Prostate gland (tissue), 2 donors: ENCODE measurements around the gene MPV17. TPM values are rescaled to one million over a fixed set of nuclear protein-coding genes. Genes with fewer than 3 reads are reported as not detected.

Source experiments
- DNase-seq: peaks from one replicate; pipeline ENCODE4 v3.0.0-alpha.2; 2019; ENCODE audit warnings: low spot score
- H3K27ac ChIP-seq, 2 donors: fragments of 200-600 bp; sonication (generic); 2 replicates each; pipeline ENCODE4 v1.5.1; 2017 to 2019
- H3K27me3 ChIP-seq: fragments of 200-600 bp; sonication (generic); replicated peaks from 2 replicates; pipeline ENCODE4 v1.5.1; 2019; ENCODE audit not compliant: insufficient read depth
- H3K36me3 ChIP-seq, 2 donors: fragments of 200-600 bp; sonication (generic); 1 replicate in 1 of 2; 2 replicates in 1 of 2; pipeline versions ENCODE4 v1.5.1 to v1.8.1; 2017 to 2019
- H3K4me1 ChIP-seq: fragments of 200-600 bp; sonication (generic); replicated peaks from 2 replicates; pipeline ENCODE4 v1.5.1; 2019
- H3K4me3 ChIP-seq, 2 donors: fragments of 200-600 bp; sonication (generic); 2 replicates each; pipeline ENCODE4 v1.5.1; 2017 to 2019
- H3K9me3 ChIP-seq: fragments of 200-600 bp; sonication (generic); 2 replicates; pipeline ENCODE4 v1.5.1; 2017
- CTCF ChIP-seq, 4 experiments: fragments of 200-600 bp in 2 of 4; fragments of 450-650 bp in 2 of 4; sonication (generic) in 2 of 4; IDR thresholded peaks; 1 replicate in 3 of 4; 2 replicates in 1 of 4; pipeline ENCODE4 v1.5.1; 2016 to 2019; ENCODE audit warnings: antibody characterized with exemption in 4 of 4, mild to moderate bottlenecking in 2 of 4, moderate library complexity in 2 of 4
- POLR2A ChIP-seq: fragments of 450-650 bp; IDR thresholded peaks from one replicate; pipeline ENCODE4 v1.6.1; 2016; ENCODE audit warnings: antibody characterized with exemption, mild to moderate bottlenecking
- POLR2AphosphoS5 ChIP-seq: sonication (generic); formaldehyde crosslinking; IDR thresholded peaks from one replicate; pipeline ENCODE4 v1.6.1; 2017; ENCODE audit warnings: antibody characterized with exemption
- WGBS: methylation state at CpG from one replicate; pipeline ENCODE4 v1.1.5; 2018; 5-methylcytosine and 5-hydroxymethylcytosine counted together
- intact Hi-C: fragments of 100-400 bp; cut with DNase I; formaldehyde crosslinking; loops from one replicate; pipeline ENCODE4 v1.14.2; 2022
- total RNA-seq, 2 donors: library from RNA; depleted of rRNA; stranded (reverse); fragments of >200 nt; gene quantifications; one replicate each; pipeline ENCODE4 v1.1.0, GENCODE V29; 2016

Gene MPV17
- total RNA-seq, 2 donors from 2014 or later = 82.5 to 90.3 TPM

DNA sequence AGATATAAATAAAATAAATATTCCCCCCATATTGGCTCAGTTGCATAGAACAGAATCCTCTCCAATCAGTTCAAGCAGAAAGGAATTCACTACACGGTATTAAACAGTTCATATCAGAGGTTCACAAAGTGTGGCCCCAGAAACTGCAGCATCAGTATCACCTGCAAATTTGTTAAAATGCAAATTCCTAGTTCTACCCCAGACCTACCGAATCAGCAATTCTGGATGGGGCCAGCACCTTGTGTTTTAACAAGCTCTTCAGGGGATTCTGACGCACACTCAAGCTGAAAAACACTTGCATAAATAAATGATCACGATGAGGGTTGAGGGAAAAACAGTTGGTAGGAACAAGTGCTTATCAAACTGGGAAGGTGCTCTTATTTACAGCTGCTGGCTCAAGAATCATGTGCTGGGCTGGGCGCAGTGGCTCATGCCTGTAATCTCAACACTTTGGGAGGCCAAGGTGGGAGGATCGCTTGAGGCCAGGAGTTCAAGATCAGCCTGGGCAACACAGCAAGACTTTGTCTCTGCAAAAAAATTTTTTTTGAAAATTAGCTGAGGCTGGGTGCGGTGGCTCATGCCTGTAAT is 27.3 kb upstream of the MPV17 start:
- intact Hi-C loops = no loop called here
- H3K4me3 ChIP-seq = no peak overlapping the region
- H3K4me1 ChIP-seq = peaks cover 4% of the 10 kb centered on the region
- no peak for DNase-seq
- no peaks in the 10 kb centered on the region for H3K27me3 ChIP-seq
- WGBS = 88% methylated on average over 7 of the region's 7 CpGs
- no peaks in the 10 kb centered on the region for H3K9me3 ChIP-seq
- no peak for TF ChIP-seq CTCF (IDR thresholded peaks at IDR 0.05)
- TF ChIP-seq POLR2AphosphoS5 = no peak
- TF ChIP-seq POLR2A = no peak
- no peak overlapping the region for H3K27ac ChIP-seq
- no peaks in the 10 kb centered on the region for H3K36me3 ChIP-seq

DNA sequence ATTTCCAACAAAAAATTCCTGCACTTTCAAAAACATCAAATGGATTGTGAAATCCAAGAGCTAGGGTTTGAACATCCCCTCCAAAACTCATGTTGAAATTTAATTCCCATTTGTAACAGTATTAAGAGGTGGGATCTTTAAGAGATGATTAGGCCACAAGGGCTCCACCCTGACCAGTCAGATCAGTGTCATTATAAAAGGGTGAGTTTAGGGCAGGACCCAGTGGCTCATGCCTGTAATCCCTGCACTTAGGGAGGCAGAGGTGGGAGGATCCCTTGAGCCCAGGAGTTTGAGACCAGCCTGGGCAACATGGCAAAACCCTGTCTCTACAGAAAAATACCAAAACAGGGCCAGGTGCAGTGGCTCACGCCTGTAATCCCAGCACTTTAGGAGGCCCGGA is 24.7 kb upstream of the MPV17 start:
- DNase-seq = no peak
- no peaks in the 10 kb centered on the region for H3K27me3 ChIP-seq
- WGBS = 89% methylated on average over 2 of the region's 2 CpGs
- no peak overlapping the region for H3K27ac ChIP-seq
- H3K9me3 ChIP-seq = no peaks in the 10 kb centered on the region
- H3K36me3 ChIP-seq = peaks cover 0 to 10% of the 10 kb centered on the region in 2 donors
- intact Hi-C loops = no loop called here
- H3K4me1 ChIP-seq = no peaks in the 10 kb centered on the region
- TF ChIP-seq POLR2AphosphoS5 (no peak), POLR2A (no peak), CTCF (IDR thresholded peaks at IDR 0.05) (no peak)
- H3K4me3 ChIP-seq = no peak overlapping the region

GRCh38 chr2:27336173-27336572 is 13.3 kb upstream of the MPV17 start:
- intact Hi-C loops = no loop called here
- Histone ChIP-seq H3K27me3 (no peaks in the 10 kb centered on the region), H3K9me3 (no peaks in the 10 kb centered on the region), H3K36me3 (peaks cover 10 to 16% of the 10 kb centered on the region in 2 donors), H3K4me3 (no peak overlapping the region), H3K27ac (no peak overlapping the region), H3K4me1 (no peaks in the 10 kb centered on the region)
- TF ChIP-seq CTCF (IDR thresholded peaks at IDR 0.05) = no peak
- TF ChIP-seq POLR2AphosphoS5 = no peak
- no peak for TF ChIP-seq POLR2A
- no peak for DNase-seq
- WGBS = 90% methylated on average over 7 of the region's 7 CpGs

GRCh38 chr2:27335311-27335710 is 12.4 kb upstream of the MPV17 start:
- WGBS = 93% methylated on average over 3 of the region's 3 CpGs
- intact Hi-C loops = no loop called here
- no peaks in the 10 kb centered on the region for H3K9me3 ChIP-seq
- TF ChIP-seq POLR2AphosphoS5 (no peak), CTCF (IDR thresholded peaks at IDR 0.05) (no peak), POLR2A (no peak)
- no peaks in the 10 kb centered on the region for H3K27me3 ChIP-seq
- DNase-seq = no peak
- no peaks in the 10 kb centered on the region for H3K4me1 ChIP-seq
- H3K36me3 ChIP-seq = peaks cover 7 to 16% of the 10 kb centered on the region in 2 donors
- no peak overlapping the region for H3K27ac ChIP-seq
- no peak overlapping the region for H3K4me3 ChIP-seq

- Histone ChIP-seq H3K27me3 (no peaks in the 10 kb centered on the region), H3K36me3 (peaks cover 7 to 18% of the 10 kb centered on the region in 2 donors), H3K27ac (no peak overlapping the region), H3K4me1 (peaks cover 10% of the 10 kb centered on the region), H3K4me3 (no peak overlapping the region), H3K9me3 (no peaks in the 10 kb centered on the region)
- no peak for TF ChIP-seq CTCF (IDR thresholded peaks at IDR 0.05)
- no peak for TF ChIP-seq POLR2AphosphoS5
- no peak for TF ChIP-seq POLR2A
- intact Hi-C loops = loop anchor here (5.0 kb wide), 2 partner anchors 33 to 43 kb away; partner anchors contain the start of gene GTF3C2
- DNase-seq = no peak
- 97% methylated on average over 5 of the region's 5 CpGs for WGBS
Measured at GRCh38 chr2:27324720-27325119, 1.8 kb upstream of the MPV17 start.
